Measurements from ENCODE around the gene CTXN2.

DNA sequence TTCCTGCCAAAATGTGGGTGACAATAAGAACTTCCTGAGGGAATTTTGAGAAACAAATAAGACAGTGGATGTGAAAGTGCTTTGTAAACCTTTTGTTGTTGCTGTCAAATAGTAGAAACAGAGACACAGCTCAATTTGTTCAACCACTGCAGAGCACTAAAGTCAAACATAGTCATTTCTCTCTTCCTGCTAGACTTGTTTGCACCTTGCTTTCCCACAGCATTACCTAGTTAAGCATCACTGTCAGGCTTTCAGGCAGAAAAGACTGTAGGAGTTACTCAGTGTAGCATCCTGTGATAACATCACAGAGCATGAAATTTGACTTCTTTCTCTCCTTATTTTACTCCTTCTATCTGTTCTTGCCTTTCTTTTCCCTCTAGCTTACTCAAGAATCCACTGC is 41.8 kb downstream of the CTXN2 start:
- TF ChIP-seq, protein P1, sequence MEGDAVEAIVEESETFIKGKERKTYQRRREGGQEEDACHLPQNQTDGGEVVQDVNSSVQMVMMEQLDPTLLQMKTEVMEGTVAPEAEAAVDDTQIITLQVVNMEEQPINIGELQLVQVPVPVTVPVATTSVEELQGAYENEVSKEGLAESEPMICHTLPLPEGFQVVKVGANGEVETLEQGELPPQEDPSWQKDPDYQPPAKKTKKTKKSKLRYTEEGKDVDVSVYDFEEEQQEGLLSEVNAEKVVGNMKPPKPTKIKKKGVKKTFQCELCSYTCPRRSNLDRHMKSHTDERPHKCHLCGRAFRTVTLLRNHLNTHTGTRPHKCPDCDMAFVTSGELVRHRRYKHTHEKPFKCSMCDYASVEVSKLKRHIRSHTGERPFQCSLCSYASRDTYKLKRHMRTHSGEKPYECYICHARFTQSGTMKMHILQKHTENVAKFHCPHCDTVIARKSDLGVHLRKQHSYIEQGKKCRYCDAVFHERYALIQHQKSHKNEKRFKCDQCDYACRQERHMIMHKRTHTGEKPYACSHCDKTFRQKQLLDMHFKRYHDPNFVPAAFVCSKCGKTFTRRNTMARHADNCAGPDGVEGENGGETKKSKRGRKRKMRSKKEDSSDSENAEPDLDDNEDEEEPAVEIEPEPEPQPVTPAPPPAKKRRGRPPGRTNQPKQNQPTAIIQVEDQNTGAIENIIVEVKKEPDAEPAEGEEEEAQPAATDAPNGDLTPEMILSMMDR (conservative IDR thresholded peaks at IDR 0.05; ENCODE audit: low read depth in 2 of 2): no peak
- TF ChIP-seq EZH2 (IDR thresholded peaks at IDR 0.05; ENCODE audit: low read depth, unreplicated experiment) (no peak), NANOG (IDR thresholded peaks at IDR 0.05; ENCODE audit: borderline replicate concordance) (no peak), CREB1 (CRISPR knock-in tag; IDR thresholded peaks at IDR 0.05; ENCODE audit: low read depth) (no peak), POLR2AphosphoS5 (IDR thresholded peaks at IDR 0.05; ENCODE audit: low read depth) (no peak), EZH2phosphoT487 (IDR thresholded peaks at IDR 0.05; ENCODE audit: unreplicated experiment) (no peak), JUNB (IDR thresholded peaks at IDR 0.05; ENCODE audit: unreplicated experiment) (no peak), ZNF114 (CRISPR knock-in tag; IDR thresholded peaks at IDR 0.05) (no peak), STAT1 (IDR thresholded peaks at IDR 0.05; ENCODE audit: unreplicated experiment) (no peak), ZNF331 (CRISPR knock-in tag; IDR thresholded peaks at IDR 0.05; ENCODE audit: low read depth) (no peak)
- TF ChIP-seq, protein P2, sequence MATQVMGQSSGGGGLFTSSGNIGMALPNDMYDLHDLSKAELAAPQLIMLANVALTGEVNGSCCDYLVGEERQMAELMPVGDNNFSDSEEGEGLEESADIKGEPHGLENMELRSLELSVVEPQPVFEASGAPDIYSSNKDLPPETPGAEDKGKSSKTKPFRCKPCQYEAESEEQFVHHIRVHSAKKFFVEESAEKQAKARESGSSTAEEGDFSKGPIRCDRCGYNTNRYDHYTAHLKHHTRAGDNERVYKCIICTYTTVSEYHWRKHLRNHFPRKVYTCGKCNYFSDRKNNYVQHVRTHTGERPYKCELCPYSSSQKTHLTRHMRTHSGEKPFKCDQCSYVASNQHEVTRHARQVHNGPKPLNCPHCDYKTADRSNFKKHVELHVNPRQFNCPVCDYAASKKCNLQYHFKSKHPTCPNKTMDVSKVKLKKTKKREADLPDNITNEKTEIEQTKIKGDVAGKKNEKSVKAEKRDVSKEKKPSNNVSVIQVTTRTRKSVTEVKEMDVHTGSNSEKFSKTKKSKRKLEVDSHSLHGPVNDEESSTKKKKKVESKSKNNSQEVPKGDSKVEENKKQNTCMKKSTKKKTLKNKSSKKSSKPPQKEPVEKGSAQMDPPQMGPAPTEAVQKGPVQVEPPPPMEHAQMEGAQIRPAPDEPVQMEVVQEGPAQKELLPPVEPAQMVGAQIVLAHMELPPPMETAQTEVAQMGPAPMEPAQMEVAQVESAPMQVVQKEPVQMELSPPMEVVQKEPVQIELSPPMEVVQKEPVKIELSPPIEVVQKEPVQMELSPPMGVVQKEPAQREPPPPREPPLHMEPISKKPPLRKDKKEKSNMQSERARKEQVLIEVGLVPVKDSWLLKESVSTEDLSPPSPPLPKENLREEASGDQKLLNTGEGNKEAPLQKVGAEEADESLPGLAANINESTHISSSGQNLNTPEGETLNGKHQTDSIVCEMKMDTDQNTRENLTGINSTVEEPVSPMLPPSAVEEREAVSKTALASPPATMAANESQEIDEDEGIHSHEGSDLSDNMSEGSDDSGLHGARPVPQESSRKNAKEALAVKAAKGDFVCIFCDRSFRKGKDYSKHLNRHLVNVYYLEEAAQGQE (IDR thresholded peaks at IDR 0.05; ENCODE audit: unreplicated experiment): no peak
- TF ChIP-seq, protein P3, sequence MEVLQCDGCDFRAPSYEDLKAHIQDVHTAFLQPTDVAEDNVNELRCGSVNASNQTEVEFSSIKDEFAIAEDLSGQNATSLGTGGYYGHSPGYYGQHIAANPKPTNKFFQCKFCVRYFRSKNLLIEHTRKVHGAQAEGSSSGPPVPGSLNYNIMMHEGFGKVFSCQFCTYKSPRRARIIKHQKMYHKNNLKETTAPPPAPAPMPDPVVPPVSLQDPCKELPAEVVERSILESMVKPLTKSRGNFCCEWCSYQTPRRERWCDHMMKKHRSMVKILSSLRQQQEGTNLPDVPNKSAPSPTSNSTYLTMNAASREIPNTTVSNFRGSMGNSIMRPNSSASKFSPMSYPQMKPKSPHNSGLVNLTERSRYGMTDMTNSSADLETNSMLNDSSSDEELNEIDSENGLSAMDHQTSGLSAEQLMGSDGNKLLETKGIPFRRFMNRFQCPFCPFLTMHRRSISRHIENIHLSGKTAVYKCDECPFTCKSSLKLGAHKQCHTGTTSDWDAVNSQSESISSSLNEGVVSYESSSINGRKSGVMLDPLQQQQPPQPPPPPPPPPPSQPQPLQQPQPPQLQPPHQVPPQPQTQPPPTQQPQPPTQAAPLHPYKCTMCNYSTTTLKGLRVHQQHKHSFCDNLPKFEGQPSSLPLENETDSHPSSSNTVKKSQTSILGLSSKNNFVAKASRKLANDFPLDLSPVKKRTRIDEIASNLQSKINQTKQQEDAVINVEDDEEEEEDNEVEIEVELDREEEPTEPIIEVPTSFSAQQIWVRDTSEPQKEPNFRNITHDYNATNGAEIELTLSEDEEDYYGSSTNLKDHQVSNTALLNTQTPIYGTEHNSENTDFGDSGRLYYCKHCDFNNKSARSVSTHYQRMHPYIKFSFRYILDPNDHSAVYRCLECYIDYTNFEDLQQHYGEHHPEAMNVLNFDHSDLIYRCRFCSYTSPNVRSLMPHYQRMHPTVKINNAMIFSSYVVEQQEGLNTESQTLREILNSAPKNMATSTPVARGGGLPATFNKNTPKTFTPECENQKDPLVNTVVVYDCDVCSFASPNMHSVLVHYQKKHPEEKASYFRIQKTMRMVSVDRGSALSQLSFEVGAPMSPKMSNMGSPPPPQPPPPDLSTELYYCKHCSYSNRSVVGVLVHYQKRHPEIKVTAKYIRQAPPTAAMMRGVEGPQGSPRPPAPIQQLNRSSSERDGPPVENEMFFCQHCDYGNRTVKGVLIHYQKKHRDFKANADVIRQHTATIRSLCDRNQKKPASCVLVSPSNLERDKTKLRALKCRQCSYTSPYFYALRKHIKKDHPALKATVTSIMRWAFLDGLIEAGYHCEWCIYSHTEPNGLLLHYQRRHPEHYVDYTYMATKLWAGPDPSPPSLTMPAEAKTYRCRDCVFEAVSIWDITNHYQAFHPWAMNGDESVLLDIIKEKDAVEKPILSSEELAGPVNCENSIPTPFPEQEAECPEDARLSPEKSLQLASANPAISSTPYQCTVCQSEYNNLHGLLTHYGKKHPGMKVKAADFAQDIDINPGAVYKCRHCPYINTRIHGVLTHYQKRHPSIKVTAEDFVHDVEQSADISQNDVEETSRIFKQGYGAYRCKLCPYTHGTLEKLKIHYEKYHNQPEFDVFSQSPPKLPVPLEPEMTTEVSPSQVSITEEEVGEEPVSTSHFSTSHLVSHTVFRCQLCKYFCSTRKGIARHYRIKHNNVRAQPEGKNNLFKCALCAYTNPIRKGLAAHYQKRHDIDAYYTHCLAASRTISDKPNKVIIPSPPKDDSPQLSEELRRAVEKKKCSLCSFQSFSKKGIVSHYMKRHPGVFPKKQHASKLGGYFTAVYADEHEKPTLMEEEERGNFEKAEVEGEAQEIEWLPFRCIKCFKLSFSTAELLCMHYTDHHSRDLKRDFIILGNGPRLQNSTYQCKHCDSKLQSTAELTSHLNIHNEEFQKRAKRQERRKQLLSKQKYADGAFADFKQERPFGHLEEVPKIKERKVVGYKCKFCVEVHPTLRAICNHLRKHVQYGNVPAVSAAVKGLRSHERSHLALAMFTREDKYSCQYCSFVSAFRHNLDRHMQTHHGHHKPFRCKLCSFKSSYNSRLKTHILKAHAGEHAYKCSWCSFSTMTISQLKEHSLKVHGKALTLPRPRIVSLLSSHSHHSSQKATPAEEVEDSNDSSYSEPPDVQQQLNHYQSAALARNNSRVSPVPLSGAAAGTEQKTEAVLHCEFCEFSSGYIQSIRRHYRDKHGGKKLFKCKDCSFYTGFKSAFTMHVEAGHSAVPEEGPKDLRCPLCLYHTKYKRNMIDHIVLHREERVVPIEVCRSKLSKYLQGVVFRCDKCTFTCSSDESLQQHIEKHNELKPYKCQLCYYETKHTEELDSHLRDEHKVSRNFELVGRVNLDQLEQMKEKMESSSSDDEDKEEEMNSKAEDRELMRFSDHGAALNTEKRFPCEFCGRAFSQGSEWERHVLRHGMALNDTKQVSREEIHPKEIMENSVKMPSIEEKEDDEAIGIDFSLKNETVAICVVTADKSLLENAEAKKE (CRISPR knock-in tag; IDR thresholded peaks at IDR 0.05): no peak
- TF ChIP-seq, protein P4, sequence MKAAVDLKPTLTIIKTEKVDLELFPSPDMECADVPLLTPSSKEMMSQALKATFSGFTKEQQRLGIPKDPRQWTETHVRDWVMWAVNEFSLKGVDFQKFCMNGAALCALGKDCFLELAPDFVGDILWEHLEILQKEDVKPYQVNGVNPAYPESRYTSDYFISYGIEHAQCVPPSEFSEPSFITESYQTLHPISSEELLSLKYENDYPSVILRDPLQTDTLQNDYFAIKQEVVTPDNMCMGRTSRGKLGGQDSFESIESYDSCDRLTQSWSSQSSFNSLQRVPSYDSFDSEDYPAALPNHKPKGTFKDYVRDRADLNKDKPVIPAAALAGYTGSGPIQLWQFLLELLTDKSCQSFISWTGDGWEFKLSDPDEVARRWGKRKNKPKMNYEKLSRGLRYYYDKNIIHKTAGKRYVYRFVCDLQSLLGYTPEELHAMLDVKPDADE (IDR thresholded peaks at IDR 0.05): no peak

Data from GM23338 (cell line).